Measurements from ENCODE around the gene TSPO. TPM values are rescaled to one million over a fixed set of nuclear protein-coding genes. Genes with fewer than 3 reads are reported as not detected.

Gene TSPO
- total and polyA plus RNA-seq, 2 of the 13 experiments (the other 11 are each of a cell fraction or from before 2014, with no cell fraction given), result 0.46 to 1.4 TPM

- TF ChIP-seq ZBTB2 (CRISPR knock-in tag; IDR thresholded peaks at IDR 0.05; ENCODE audit: low read depth), result no peak
- TF ChIP-seq RORA (CRISPR knock-in tag; IDR thresholded peaks at IDR 0.05), result no peak
- no peak for TF ChIP-seq ZNF343 (CRISPR knock-in tag; IDR thresholded peaks at IDR 0.05)
- no peak for TF ChIP-seq SMARCE1 (IDR thresholded peaks at IDR 0.05; ENCODE audit: borderline replicate concordance)
- no peak for TF ChIP-seq ZNF510 (CRISPR knock-in tag; IDR thresholded peaks at IDR 0.05; ENCODE audit: low read depth)
- TF ChIP-seq BORCS8-MEF2B (CRISPR knock-in tag; IDR thresholded peaks at IDR 0.05), result no peak
- TF ChIP-seq ZNF556 (CRISPR knock-in tag; IDR thresholded peaks at IDR 0.05; ENCODE audit: borderline replicate concordance), result no peak
- no peak for TF ChIP-seq ZBTB1 (CRISPR knock-in tag; IDR thresholded peaks at IDR 0.05; ENCODE audit: borderline replicate concordance)
- TF ChIP-seq RBM22 (optimal IDR thresholded peaks at IDR 0.05; ENCODE audit: low read length), result no peak
These were observed 19.4 kb upstream of the TSPO start (continued) for GRCh38 chr22:43131773-43132501.

GRCh38 chr22:43133401-43133800 lies 18.0 kb upstream of the TSPO start:
- Histone ChIP-seq H3K9ac (ENCODE audit: insufficient read depth, low read depth, low read length) (no peak overlapping the region), H3K4me1 (ENCODE audit: insufficient read depth, low read length) (no peaks in the 10 kb centered on the region), H3K4me3 (replicated peaks in 1 of 3; ENCODE audit: insufficient read depth in 1 of 3, low read depth in 2 of 3, low read length in 3 of 3) (no peak overlapping the region), H3K9me3 (ENCODE audit: low read length) (no peaks in the 10 kb centered on the region), H2AFZ (ENCODE audit: low read length) (no peak overlapping the region), H3K27ac (ENCODE audit: extremely low read length, insufficient read depth, low read length) (no peak overlapping the region), H3K27me3 (ENCODE audit: control insufficient read depth in 1 of 2, insufficient read depth in 2 of 2, low read length in 2 of 2) (no peaks in the 10 kb centered on the region), H4K20me1 (ENCODE audit: insufficient read depth, low read length) (0 out of 2 replicates have a peak, but pooled peaks cover 2% of the 10 kb centered on the region), H3K4me2 (ENCODE audit: low read depth, low read length) (no peak overlapping the region), H3K79me2 (ENCODE audit: insufficient read depth, low read length) (no peaks in the 10 kb centered on the region), H3K36me3 (replicated peaks in 1 of 2; ENCODE audit: control insufficient read depth in 1 of 2, insufficient read depth in 2 of 2, low read length in 2 of 2) (peaks cover 19 to 56% of the 10 kb centered on the region in 2 experiments)
- POLR2A ChIA-PET, result no interaction called here
- FAIRE-seq, result no peak
- no peak for DNase-seq (ENCODE audit: low spot score)
- no peak for ATAC-seq
- no TSS peak for BruUV-seq (replicated peaks)
- in situ Hi-C loops (cut with HindIII; ENCODE audit: extremely low pct_ligation_motif_present, low pct_unique_long_range_greater_than_20kb) (no loop called here), intact Hi-C loops (cut with micrococcal nuclease; ENCODE audit: unreplicated experiment) (no loop called here)
- 87% methylated on average over 9 of the region's 9 CpGs for WGBS (ENCODE audit: low lambda C conversion rate)
- CTCF ChIA-PET (ENCODE audit: low intra/inter-chr PET ratio, low total read pairs), result no interaction called here
- no peak for TF ChIP-seq CERS6 (CRISPR knock-in tag; IDR thresholded peaks at IDR 0.05)
- TF ChIP-seq BCL3 (CRISPR knock-in tag; IDR thresholded peaks at IDR 0.05), result no peak
- no peak for TF ChIP-seq SP140L (CRISPR knock-in tag; IDR thresholded peaks at IDR 0.05; ENCODE audit: borderline replicate concordance)
- no peak for TF ChIP-seq ZNF432 (CRISPR knock-in tag; IDR thresholded peaks at IDR 0.05; ENCODE audit: borderline replicate concordance)
- no peak for TF ChIP-seq FOXP4 (CRISPR knock-in tag; IDR thresholded peaks at IDR 0.05)
- no peak for TF ChIP-seq ZNF703 (CRISPR knock-in tag; IDR thresholded peaks at IDR 0.05; ENCODE audit: borderline replicate concordance)
- no peak for TF ChIP-seq TCF7L2 (IDR thresholded peaks at IDR 0.05; ENCODE audit: low read depth, low read length)
- TF ChIP-seq EEA1 (CRISPR knock-in tag; IDR thresholded peaks at IDR 0.05; ENCODE audit: borderline replicate concordance), result no peak
- no peak for TF ChIP-seq ZSCAN22 (CRISPR knock-in tag; IDR thresholded peaks at IDR 0.05)
- no peak for TF ChIP-seq PLRG1 (conservative IDR thresholded peaks at IDR 0.05)

All from HepG2 (cell line).